GM06990 (cell line): ENCODE data around the gene DUSP5.

Experiments used
- DNase-seq: peaks from one replicate; pipeline ENCODE4 v3.0.0-alpha.2; 2011; ENCODE audit not compliant: insufficient read length; ENCODE audit errors: extremely low read depth
- H3K27me3 ChIP-seq: replicated peaks from 2 replicates; pipeline ENCODE4 v1.6.0; 2011; ENCODE audit warnings: low read length; ENCODE audit not compliant: control insufficient read depth, insufficient read depth
- H3K36me3 ChIP-seq: 2 replicates; pipeline ENCODE4 v1.5.1; 2011; ENCODE audit warnings: low read length; ENCODE audit not compliant: control insufficient read depth, insufficient read depth
- H3K4me3 ChIP-seq: replicated peaks from 2 replicates; pipeline ENCODE4 v1.5.1; 2011; ENCODE audit warnings: low read depth, mild to moderate bottlenecking, control low read depth, low read length
- CTCF ChIP-seq: IDR thresholded peaks from 2 replicates; pipeline ENCODE4 v1.5.1; 2011; ENCODE audit warnings: low read length, control low read depth, mild to moderate bottlenecking, inconsistent platforms; ENCODE audit not compliant: insufficient read depth, poor library complexity, severe bottlenecking

The DUSP5 gene

GRCh38 chr10:110494532-110494931, 3.2 kb upstream of the DUSP5 start:
- H3K36me3 ChIP-seq = no peaks in the 10 kb centered on the region
- no peak for TF ChIP-seq CTCF
- no peak overlapping the region for H3K4me3 ChIP-seq
- DNase-seq = no peak
- no peaks in the 10 kb centered on the region for H3K27me3 ChIP-seq

GRCh38 chr10:110495731-110496552, 1.8 kb upstream of the DUSP5 start:
- no peaks in the 10 kb centered on the region for H3K27me3 ChIP-seq
- no peak for DNase-seq
- TF ChIP-seq CTCF = no peak
- H3K36me3 ChIP-seq = no peaks in the 10 kb centered on the region
- H3K4me3 ChIP-seq = peak overlapping the region; percentile 89

- DNase-seq = no peak
- H3K27me3 ChIP-seq = no peaks in the 10 kb centered on the region
- H3K36me3 ChIP-seq = no peaks in the 10 kb centered on the region
- TF ChIP-seq CTCF = no peak
- peak overlapping the region; percentile 89 for H3K4me3 ChIP-seq
Observed at GRCh38 chr10:110496553-110497437, 912 bp upstream of the DUSP5 start.

GRCh38 chr10:110498087-110498981, 627 bp downstream of the DUSP5 start:
- peak; percentile 76 for DNase-seq
- H3K27me3 ChIP-seq = no peaks in the 10 kb centered on the region
- H3K4me3 ChIP-seq = peak overlapping the region; percentile 93
- no peak for TF ChIP-seq CTCF
- H3K36me3 ChIP-seq = no peaks in the 10 kb centered on the region

GRCh38 chr10:110498982-110499795, 1.5 kb downstream of the DUSP5 start:
- H3K27me3 ChIP-seq = no peaks in the 10 kb centered on the region
- DNase-seq = peak; percentile 69
- H3K4me3 ChIP-seq = peak overlapping the region; percentile 93
- no peaks in the 10 kb centered on the region for H3K36me3 ChIP-seq
- peak; percentile 56 for TF ChIP-seq CTCF
